ENCODE measurements around the gene ID2. TPM values are rescaled to one million over a fixed set of nuclear protein-coding genes. Genes with fewer than 3 reads are reported as not detected.

Gene ID2
- total RNA-seq, 1 experiment from 2014 or later = 48.6 TPM

- Histone ChIP-seq H3K23ac (ENCODE audit: insufficient read length, low read depth, low read length) (no peak overlapping the region), H3K27me3 (ENCODE audit: insufficient read depth, low read length) (no peaks in the 10 kb centered on the region), H3K27ac (ENCODE audit: insufficient read length, low read depth, low read length) (no peak overlapping the region), H4K20me1 (ENCODE audit: control insufficient read depth, insufficient read depth, insufficient read length) (no peaks in the 10 kb centered on the region), H2AK5ac (ENCODE audit: insufficient read length, low read length) (no peak overlapping the region), H2BK15ac (ENCODE audit: low read depth, low read length) (no peak overlapping the region), H3K9me3 (ENCODE audit: control insufficient read depth, low read depth, low read length) (no peaks in the 10 kb centered on the region), H2BK12ac (ENCODE audit: insufficient read length, low read depth, low read length) (no peak overlapping the region), H3K79me1 (ENCODE audit: insufficient read depth, low read depth, low read length, poor library complexity, severe bottlenecking) (no peaks in the 10 kb centered on the region), H3K14ac (ENCODE audit: insufficient read depth, low read length) (no peak overlapping the region), H3K4me2 (ENCODE audit: insufficient read depth, insufficient read length, low read length) (no peak overlapping the region), H3K56ac (ENCODE audit: insufficient read length, low read depth, low read length) (no peak overlapping the region), H2BK120ac (ENCODE audit: low read depth, low read length, poor library complexity, severe bottlenecking) (no peak overlapping the region), H3K4me1 (ENCODE audit: insufficient read depth, low read length) (no peaks in the 10 kb centered on the region), H4K91ac (ENCODE audit: insufficient read length, low read depth, low read length) (no peak overlapping the region), H2BK5ac (ENCODE audit: insufficient read length, low read length) (no peak overlapping the region), H3K23me2 (ENCODE audit: insufficient read length, low read depth, low read length, poor library complexity, severe bottlenecking) (no peaks in the 10 kb centered on the region), H4K5ac (ENCODE audit: insufficient read length, low read depth, low read length) (no peak overlapping the region), H3K4ac (ENCODE audit: low read depth, low read length) (no peak overlapping the region), H3K9ac (ENCODE audit: extremely low read depth, insufficient read length, low read length) (no peak overlapping the region), H3K18ac (ENCODE audit: insufficient read length, low read depth, low read length) (no peak overlapping the region), H3T11ph (ENCODE audit: low read length) (no peak overlapping the region), H2BK20ac (ENCODE audit: low read depth, low read length, poor library complexity, severe bottlenecking) (no peak overlapping the region), H3K79me2 (ENCODE audit: insufficient read depth, low read length) (no peaks in the 10 kb centered on the region), H4K8ac (replicated peaks; ENCODE audit: insufficient read length, low read depth, low read length) (no peak overlapping the region), H2AFZ (ENCODE audit: low read length) (no peak overlapping the region)
- peaks cover 0 to 2% of the 10 kb centered on the region in 2 experiments; a peak in 1 of 5 replicates for H3K9me3 Mint-ChIP-seq
- no peak for TF ChIP-seq CTCF (conservative IDR thresholded peaks at IDR 0.05)
- WGBS (ENCODE audit: extremely low coverage, insufficient read length, low lambda C conversion rate) = no CpG with 5 or more reads among the region's 3 CpGs
- DNase-seq = no peak
- H3K36me3 Mint-ChIP-seq (ENCODE audit: insufficient read depth in 1 of 3, low read depth in 3 of 3) = no peaks in the 10 kb centered on the region; a peak in 1 of 7 replicates
- H3K4me3 Mint-ChIP-seq = no peak overlapping the region
- H3K4me1 Mint-ChIP-seq = no peaks in the 10 kb centered on the region; a peak in 1 of 4 replicates
- H3K27me3 Mint-ChIP-seq (ENCODE audit: low read depth) = no peaks in the 10 kb centered on the region
- H3K27ac Mint-ChIP-seq = no peak overlapping the region
Observed at GRCh38 chr2:8719528-8719927, 37.7 kb downstream of the ID2 start.
